Duodenal mucosa (tissue), 2 donors: ENCODE measurements around the gene TMEFF2.
"Not testable (repeated sequence)": the region's sequence is repeated elsewhere in the genome, so short reads cannot be mapped to it uniquely, and the experiment has no call there.

Experiments
- H3K27ac ChIP-seq: one replicate; pipeline ENCODE4 v1.7.0; 2013; ENCODE audit warnings: low read depth, low read length
- H3K27me3 ChIP-seq, 2 donors: one replicate each; pipeline ENCODE4 v1.7.0; 2013; ENCODE audit warnings: low read length in 2 of 2, control low read depth in 1 of 2; ENCODE audit not compliant: insufficient read depth in 2 of 2, control insufficient read depth in 1 of 2
- H3K36me3 ChIP-seq, 2 donors: one replicate each; pipeline ENCODE4 v1.7.0; 2013; ENCODE audit warnings: low read length in 2 of 2, control low read depth in 1 of 2; ENCODE audit not compliant: insufficient read depth in 2 of 2, control insufficient read depth in 1 of 2
- H3K4me1 ChIP-seq, 2 donors: one replicate each; pipeline ENCODE4 v1.7.0; 2013; ENCODE audit warnings: low read length in 2 of 2, control low read depth in 1 of 2; ENCODE audit not compliant: insufficient read depth in 2 of 2, control insufficient read depth in 1 of 2
- H3K4me3 ChIP-seq, 2 donors: one replicate each; pipeline ENCODE4 v1.7.0; 2013; ENCODE audit warnings: low read length in 2 of 2, low read depth in 1 of 2
- H3K9ac ChIP-seq, 2 donors: one replicate each; pipeline ENCODE4 v1.7.0; 2013; ENCODE audit warnings: low read length in 2 of 2, low read depth in 1 of 2
- H3K9me3 ChIP-seq, 2 donors: one replicate each; pipeline ENCODE4 v1.7.0; 2013; ENCODE audit warnings: low read length in 2 of 2, control low read depth in 1 of 2; ENCODE audit not compliant: control insufficient read depth in 1 of 2

The TMEFF2 gene

DNA sequence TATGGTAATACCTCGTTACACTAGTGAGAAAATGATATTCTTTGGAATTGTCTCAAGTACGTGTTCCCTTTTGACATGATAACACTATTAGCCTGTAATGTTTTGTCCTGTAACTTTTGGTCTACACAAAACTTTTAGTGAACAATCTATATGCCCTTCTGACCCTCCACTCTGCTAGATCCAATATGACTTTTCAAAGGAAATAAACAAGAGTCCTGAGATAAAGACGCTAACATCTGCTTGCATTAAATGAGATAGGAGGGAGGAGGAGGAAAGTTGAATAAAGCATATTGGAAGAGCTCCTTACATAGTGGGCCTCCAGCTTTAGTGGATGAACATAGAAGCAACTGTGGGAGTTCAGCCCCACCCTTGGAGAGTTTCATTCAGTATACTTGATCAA, 264.5 kb downstream of the TMEFF2 start:
- Histone ChIP-seq H3K27me3 (no peaks in the 10 kb centered on the region), H3K36me3 (no peaks in the 10 kb centered on the region), H3K9ac (no peak overlapping the region), H3K9me3 (no peaks in the 10 kb centered on the region), H3K4me1 (peaks cover 0 to 10% of the 10 kb centered on the region in 2 donors), H3K27ac (no peak overlapping the region), H3K4me3 (no peak overlapping the region)

GRCh38 chr2:191929288-191929687, 265.4 kb downstream of the TMEFF2 start:
- H3K36me3 ChIP-seq = no peaks in the 10 kb centered on the region
- no peaks in the 10 kb centered on the region for H3K27me3 ChIP-seq
- H3K9ac ChIP-seq = no peak overlapping the region
- H3K9me3 ChIP-seq = no peaks in the 10 kb centered on the region
- no peak overlapping the region for H3K27ac ChIP-seq
- no peak overlapping the region for H3K4me3 ChIP-seq
- peaks cover 0 to 10% of the 10 kb centered on the region in 2 donors for H3K4me1 ChIP-seq

GRCh38 chr2:191927991-191928390, 266.7 kb downstream of the TMEFF2 start:
- Histone ChIP-seq H3K4me3 (no peak overlapping the region), H3K27ac (no peak overlapping the region), H3K36me3 (no peaks in the 10 kb centered on the region), H3K4me1 (peaks cover 0 to 6% of the 10 kb centered on the region in 2 donors), H3K9ac (no peak overlapping the region), H3K9me3 (no peaks in the 10 kb centered on the region), H3K27me3 (no peaks in the 10 kb centered on the region)

- no peak overlapping the region for H3K27ac ChIP-seq
- H3K36me3 ChIP-seq = no peaks in the 10 kb centered on the region
- H3K27me3 ChIP-seq = no peaks in the 10 kb centered on the region
These were observed 267.3 kb downstream of the TMEFF2 start for GRCh38 chr2:191927319-191927867.

GRCh38 chr2:191926671-191927070, 268.1 kb downstream of the TMEFF2 start:
- Histone ChIP-seq H3K27ac (no peak overlapping the region), H3K9me3 (no peaks in the 10 kb centered on the region), H3K27me3 (no peaks in the 10 kb centered on the region), H3K36me3 (no peaks in the 10 kb centered on the region), H3K9ac (no peak overlapping the region), H3K4me3 (no peak overlapping the region), H3K4me1 (no peaks in the 10 kb centered on the region)

More at GRCh38 chr2:191927319-191927867, 267.3 kb downstream of the TMEFF2 start:
- Histone ChIP-seq H3K9me3 (no peaks in the 10 kb centered on the region), H3K4me3 (no peak overlapping the region), H3K4me1 (peaks cover 0 to under 1% of the 10 kb centered on the region in 2 donors), H3K9ac (no peak overlapping the region)

GRCh38 chr2:191923652-191923997, 271.1 kb downstream of the TMEFF2 start:
- no peaks in the 10 kb centered on the region for H3K4me1 ChIP-seq
- no peak overlapping the region for H3K9ac ChIP-seq
- no peaks in the 10 kb centered on the region for H3K36me3 ChIP-seq
- no peak overlapping the region for H3K4me3 ChIP-seq
- no peak overlapping the region for H3K27ac ChIP-seq
- H3K27me3 ChIP-seq = no peaks in the 10 kb centered on the region
- H3K9me3 ChIP-seq = no peaks in the 10 kb centered on the region

DNA sequence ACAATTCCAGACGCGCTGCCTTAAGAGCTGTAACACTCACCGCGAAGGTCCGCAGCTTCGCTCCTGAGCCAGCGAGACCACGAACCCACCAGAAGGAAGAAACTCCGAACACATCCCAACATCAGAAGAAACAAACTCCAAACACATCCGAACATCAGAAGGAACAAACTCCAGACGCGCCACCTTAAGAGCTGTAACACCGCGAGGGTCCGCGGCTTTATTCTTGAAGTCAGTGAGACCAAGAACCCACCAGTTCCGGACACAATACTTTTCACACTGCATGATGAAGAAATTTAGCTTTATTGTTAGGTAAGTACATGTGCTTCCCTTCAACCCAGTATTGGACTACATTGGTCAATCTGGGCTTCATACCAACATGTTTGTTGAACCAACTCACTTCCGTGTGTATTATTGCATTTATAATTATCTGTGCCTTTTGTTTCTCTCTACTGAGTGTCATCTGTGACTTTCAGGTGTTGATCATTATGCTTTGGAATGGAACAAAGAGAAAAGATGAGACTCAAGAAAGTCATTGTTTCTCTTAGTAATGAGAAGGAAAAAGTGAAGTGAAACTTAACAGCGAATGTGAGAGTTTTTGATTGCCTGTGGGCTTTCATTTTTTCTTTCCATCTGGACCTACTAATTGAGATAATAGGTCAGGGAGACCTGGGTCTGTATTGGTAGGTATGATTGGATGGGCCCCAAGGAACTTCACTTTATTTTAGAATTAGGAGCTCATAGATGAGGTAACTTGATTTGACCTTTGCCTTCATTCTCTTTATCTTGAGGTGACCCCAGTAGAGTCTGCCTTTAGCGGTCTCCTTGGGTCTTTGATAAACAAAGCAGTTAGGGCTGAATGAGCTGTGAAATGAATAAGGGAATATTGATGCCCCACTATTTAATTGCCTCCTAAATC, 271.7 kb downstream of the TMEFF2 start:
- Histone ChIP-seq H3K27me3 (no peaks in the 10 kb centered on the region), H3K9me3 (no peaks in the 10 kb centered on the region), H3K4me1 (no peaks in the 10 kb centered on the region), H3K4me3 (no peak overlapping the region), H3K9ac (no peak overlapping the region), H3K36me3 (no peaks in the 10 kb centered on the region), H3K27ac (no peak overlapping the region)

GRCh38 chr2:191921650-191922049, 273.1 kb downstream of the TMEFF2 start:
- H3K9me3 ChIP-seq, H3K4me1 ChIP-seq, H3K9ac ChIP-seq, H3K27ac ChIP-seq, H3K27me3 ChIP-seq, H3K4me3 ChIP-seq, H3K36me3 ChIP-seq: not testable (repeated sequence)

DNA sequence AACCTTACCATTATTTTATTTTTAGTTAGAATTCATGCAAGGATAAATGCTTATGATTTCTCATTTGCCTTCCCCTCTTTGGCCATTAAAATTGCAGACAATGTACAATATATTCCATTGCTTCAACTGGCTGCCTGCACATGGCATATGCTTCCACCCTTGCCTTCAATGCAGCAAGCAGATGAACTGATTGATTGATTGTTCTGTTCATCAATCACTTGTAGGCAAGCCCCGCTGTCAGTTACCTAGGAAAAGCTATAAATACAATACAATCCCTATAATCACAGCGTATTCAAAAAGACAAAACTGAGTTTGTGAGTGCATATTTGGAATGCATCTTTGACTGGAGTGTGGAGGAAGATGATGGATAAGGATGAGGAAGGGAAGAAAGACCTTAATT, 274.2 kb downstream of the TMEFF2 start:
- Histone ChIP-seq H3K36me3 (no peaks in the 10 kb centered on the region), H3K9ac (no peak overlapping the region), H3K27ac (no peak overlapping the region), H3K27me3 (no peaks in the 10 kb centered on the region), H3K4me1 (no peaks in the 10 kb centered on the region), H3K9me3 (no peaks in the 10 kb centered on the region), H3K4me3 (no peak overlapping the region)

DNA sequence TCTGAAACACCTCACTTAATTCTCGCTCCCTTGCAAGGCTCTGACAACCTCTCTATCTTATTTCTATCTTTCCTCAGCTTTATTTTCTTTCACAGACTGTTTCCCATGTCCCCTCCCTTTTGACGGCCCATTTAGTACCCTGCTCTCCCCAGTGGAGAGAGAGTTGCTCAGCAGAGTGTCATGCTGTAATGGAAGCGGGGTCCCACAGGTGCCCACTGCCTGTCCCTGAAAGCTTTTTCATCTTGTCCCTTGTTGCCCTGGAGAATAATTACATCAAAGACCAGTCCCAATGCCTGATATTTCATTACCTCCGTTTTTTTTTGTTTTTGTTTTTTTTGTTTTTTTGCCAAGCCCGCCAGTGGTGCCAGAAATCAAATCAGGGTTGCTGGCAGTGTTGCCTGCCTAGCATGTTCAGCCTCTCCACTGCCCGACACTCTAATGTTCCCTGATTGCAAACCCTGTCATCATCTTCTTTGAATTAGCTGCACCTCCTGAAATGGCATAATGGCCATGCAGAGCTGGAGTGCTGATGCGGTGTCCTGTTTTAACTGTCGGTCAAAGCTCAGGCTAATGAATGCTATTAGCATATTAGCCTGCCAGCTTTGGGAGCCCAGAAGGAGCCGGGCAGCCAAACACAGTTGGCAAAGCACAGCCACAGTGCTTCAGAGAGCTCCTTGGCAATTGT, 276.6 kb downstream of the TMEFF2 start:
- Histone ChIP-seq H3K27me3 (no peaks in the 10 kb centered on the region), H3K9ac (no peak overlapping the region), H3K27ac (no peak overlapping the region), H3K4me1 (no peaks in the 10 kb centered on the region), H3K9me3 (no peaks in the 10 kb centered on the region), H3K36me3 (no peaks in the 10 kb centered on the region), H3K4me3 (no peak overlapping the region)
